GM04503 (cell line): ENCODE results near the gene MAP2K2.

Source experiments
- DNase-seq: peaks from one replicate; pipeline ENCODE4 v3.0.0-alpha.2; 2012; ENCODE audit warnings: low read depth

MAP2K2 gene

DNA sequence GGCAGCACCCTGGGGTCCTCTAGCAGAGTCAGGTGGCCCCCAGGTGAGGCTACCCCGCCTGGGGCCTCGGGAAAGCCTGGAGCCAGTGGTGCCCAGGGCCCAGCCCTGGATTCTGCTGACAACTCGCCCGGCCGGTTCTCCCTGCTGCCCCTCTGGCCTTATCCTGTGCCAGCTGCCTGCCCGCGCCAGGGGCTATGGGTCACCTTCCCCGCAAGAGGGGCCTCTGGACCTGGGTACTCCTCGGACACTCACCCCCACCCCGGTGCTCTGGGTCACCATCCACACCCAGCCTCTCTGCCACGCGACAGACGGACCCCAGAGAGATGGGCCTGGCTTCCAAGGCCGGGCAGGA is 81.2 kb downstream of the MAP2K2 start:
- no peak for DNase-seq

GRCh38 chr19:4042064-4042730 is 81.7 kb downstream of the MAP2K2 start:
- no peak for DNase-seq
